Esophagus muscularis mucosa (tissue), 4 donors: ENCODE results near the gene POLH. TPM values are rescaled to one million over a fixed set of nuclear protein-coding genes. Genes with fewer than 3 reads are reported as not detected.
"Not testable (repeated sequence)": the region's sequence is repeated elsewhere in the genome, so short reads cannot be mapped to it uniquely, and the experiment has no call there.

ENCODE experiments used
- DNase-seq: peaks from one replicate; pipeline ENCODE4 v3.0.0-alpha.2; 2017; ENCODE audit errors: extremely low spot score
- H3K27ac ChIP-seq, 4 donors: fragments of 200-600 bp; sonication (generic); replicated peaks in 1 of 4; 1 replicate in 3 of 4; 2 replicates in 1 of 4; pipeline ENCODE4 v1.5.1; 2016 to 2019; ENCODE audit warnings: mild to moderate bottlenecking in 1 of 4
- H3K27me3 ChIP-seq, 4 donors: fragments of 200-600 bp; sonication (generic); one replicate each; pipeline versions ENCODE4 v1.5.1 to v1.6.0; 2016 to 2019
- H3K36me3 ChIP-seq, 4 donors: fragments of 200-600 bp; sonication (generic); one replicate each; pipeline ENCODE4 v1.5.1; 2016 to 2019
- H3K4me1 ChIP-seq, 4 donors: fragments of 200-600 bp; sonication (generic); one replicate each; pipeline ENCODE4 v1.5.1; 2016 to 2019
- H3K4me3 ChIP-seq, 4 donors: fragments of 200-600 bp; sonication (generic); 1 replicate in 2 of 4; 2 replicates in 2 of 4; pipeline ENCODE4 v1.5.1; 2016 to 2019; ENCODE audit warnings: mild to moderate bottlenecking in 4 of 4, moderate library complexity in 1 of 4
- H3K9me3 ChIP-seq, 4 donors: fragments of 200-600 bp; sonication (generic); 1 replicate in 3 of 4; 2 replicates in 1 of 4; pipeline ENCODE4 v1.5.1; 2016 to 2019
- CTCF ChIP-seq, 3 experiments: fragments of 200-600 bp in 2 of 3; fragments of 450-650 bp in 1 of 3; sonication (generic) in 2 of 3; IDR thresholded peaks; one replicate each; pipeline ENCODE4 v1.5.1; 2017 to 2019; ENCODE audit warnings: antibody characterized with exemption in 3 of 3, mild to moderate bottlenecking in 2 of 3, moderate library complexity in 1 of 3
- EP300 ChIP-seq: sonication (generic); formaldehyde crosslinking; IDR thresholded peaks from one replicate; pipeline ENCODE4 v1.6.1; 2017; ENCODE audit warnings: antibody characterized with exemption
- POLR2A ChIP-seq: fragments of 450-650 bp; IDR thresholded peaks from one replicate; pipeline ENCODE4 v1.6.1; 2017; ENCODE audit warnings: antibody characterized with exemption, moderate library complexity, mild to moderate bottlenecking, low read depth
- POLR2AphosphoS5 ChIP-seq, 2 donors: sonication (generic); formaldehyde crosslinking; IDR thresholded peaks; one replicate each; pipeline ENCODE4 v1.6.1; 2017; ENCODE audit warnings: antibody characterized with exemption in 2 of 2
- WGBS: methylation state at CpG from one replicate; pipeline ENCODE4 v1.1.5; 2018; 5-methylcytosine and 5-hydroxymethylcytosine counted together
- intact Hi-C: fragments of 100-400 bp; cut with DNase I; formaldehyde crosslinking; loops from one replicate; pipeline ENCODE4 v1.15.1; 2023
- total RNA-seq, 4 donors: library from RNA; depleted of rRNA; stranded (reverse); fragments of >200 nt; gene quantifications; one replicate each; pipeline versions ENCODE4 v1.1.0 to v1.2.1, GENCODE V29; 2016

POLH gene
- total RNA-seq, 4 donors from 2014 or later: 6.1 to 9.6 (median 7.7) TPM

- WGBS: 2% methylated on average over 30 of the region's 46 CpGs
- H3K9me3 ChIP-seq: no peaks in the 10 kb centered on the region
- peaks cover 13 to 23% (median 22%) of the 10 kb centered on the region in 4 donors for H3K36me3 ChIP-seq
- TF ChIP-seq POLR2AphosphoS5 (IDR thresholded peaks at IDR 0.05): peak; percentile 84 to 94
- TF ChIP-seq EP300: no peak
- DNase-seq: peak; percentile 100
- H3K27ac ChIP-seq: peak within 1 kb of the TSS; percentile 91 to 98 (median 98)
- peak within 1 kb of the TSS; percentile 78 to 99 (median 86) for H3K4me3 ChIP-seq
- H3K27me3 ChIP-seq: no peaks in the 10 kb centered on the region
- peaks cover 22 to 37% (median 30%) of the 10 kb centered on the region in 4 donors for H3K4me1 ChIP-seq
- intact Hi-C loops: loop anchor here (5.0 kb wide), 1 partner anchor 143 kb away; the partner anchor contains the start of gene VEGFA
Measured at GRCh38 chr6:43629104-43629504, 53.1 kb downstream of the POLH start, which contains the start of gene GTPBP2. GTPBP2 (minus strand) TSS chr6:43629264; CDS start chr6:43629162, 102 bp downstream.

DNA sequence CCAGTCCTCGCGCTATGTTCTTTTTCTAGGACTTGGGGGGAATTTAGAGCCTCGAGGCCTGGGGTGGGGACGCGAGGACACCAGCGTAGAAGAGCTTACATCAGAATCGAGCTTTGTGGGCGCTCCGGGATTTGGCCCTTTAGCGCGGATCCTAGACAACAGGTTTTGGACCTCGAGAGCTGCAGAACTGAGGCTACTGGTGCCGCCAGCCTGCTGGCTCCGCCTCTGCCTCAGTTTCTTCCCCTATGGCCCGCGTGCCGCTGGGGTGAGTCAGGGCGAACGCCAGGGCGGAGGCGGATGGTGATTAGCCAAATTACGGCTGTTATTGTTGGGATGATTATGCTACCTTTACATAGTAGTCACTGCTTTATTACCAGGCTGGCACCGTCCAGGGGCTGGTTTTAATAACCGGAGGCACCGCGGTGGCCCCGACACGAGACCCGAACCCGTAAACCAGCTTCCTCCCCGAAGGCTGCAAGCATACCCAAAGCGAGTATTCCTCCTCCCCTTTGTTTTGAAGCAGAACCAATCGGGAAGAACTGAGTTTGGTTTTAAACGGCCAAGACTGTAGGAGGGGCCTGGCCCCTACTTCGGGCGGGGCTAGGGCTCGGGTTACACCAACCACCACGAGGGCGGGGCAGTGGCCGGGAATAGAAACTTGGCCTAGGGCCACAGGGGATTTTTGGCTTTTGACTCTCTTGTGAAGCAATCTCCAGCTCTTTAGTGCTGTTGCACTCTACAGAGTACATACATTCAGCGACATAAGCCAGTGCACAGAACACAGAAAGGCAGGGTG, 53.7 kb downstream of the POLH start:
- H3K27me3 ChIP-seq: no peaks in the 10 kb centered on the region
- DNase-seq: peak; percentile 99
- WGBS: 0% methylated on average over 8 of the region's 41 CpGs
- peak overlapping the region; percentile 78 to 99 (median 86) for H3K4me3 ChIP-seq
- intact Hi-C loops: loop anchor here (5.0 kb wide), 1 partner anchor 143 kb away; the partner anchor contains the start of gene VEGFA
- H3K36me3 ChIP-seq: peaks cover 9 to 17% (median 16%) of the 10 kb centered on the region in 4 donors
- peak overlapping the region; percentile 91 to 98 (median 98) for H3K27ac ChIP-seq
- peak; percentile 94 to 97 for TF ChIP-seq POLR2AphosphoS5 (IDR thresholded peaks at IDR 0.05)
- no peak for TF ChIP-seq POLR2A
- H3K4me1 ChIP-seq: peaks cover 22 to 37% (median 30%) of the 10 kb centered on the region in 4 donors
- H3K9me3 ChIP-seq: no peaks in the 10 kb centered on the region

- TF ChIP-seq EP300 (no peak), CTCF (IDR thresholded peaks at IDR 0.05) (no peak), POLR2AphosphoS5 (IDR thresholded peaks at IDR 0.05) (no peak), POLR2A (no peak)
- intact Hi-C loops: no loop called here
- no peak for DNase-seq
- H3K36me3 ChIP-seq: peaks cover 0 to 4% (median 2%) of the 10 kb centered on the region in 4 donors
- 87% methylated on average over 1 of the region's 1 CpG for WGBS
- H3K4me1 ChIP-seq: peaks cover 27 to 39% (median 38%) of the 10 kb centered on the region in 4 donors
- no peaks in the 10 kb centered on the region for H3K9me3 ChIP-seq
- H3K4me3 ChIP-seq: no peak overlapping the region
- peak overlapping the region; percentile 91 to 98 (median 98) for H3K27ac ChIP-seq
- no peaks in the 10 kb centered on the region for H3K27me3 ChIP-seq
Measured at GRCh38 chr6:43630980-43631619, 55.1 kb downstream of the POLH start.

DNA sequence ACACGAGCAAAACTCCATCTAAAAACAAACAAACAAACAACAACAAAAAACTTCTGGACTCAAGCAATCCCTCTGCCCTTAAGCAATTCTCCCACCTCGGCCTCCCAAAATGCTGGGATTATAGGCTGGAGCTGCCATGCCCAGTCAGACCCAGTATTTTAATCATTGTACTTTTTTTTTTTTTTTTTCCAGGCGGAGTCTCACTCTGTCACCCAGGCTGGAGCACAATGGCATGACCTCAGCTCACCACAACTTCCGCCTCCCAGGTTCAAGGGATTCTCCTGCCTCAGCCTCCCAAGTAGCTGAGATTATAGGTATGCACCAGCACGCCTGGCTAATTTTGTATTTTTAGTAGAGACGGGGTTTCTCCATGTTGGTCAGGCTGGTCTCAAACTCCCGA, 57.0 kb downstream of the POLH start:
- H3K9me3 ChIP-seq, H3K27me3 ChIP-seq, DNase-seq, intact Hi-C loops, H3K4me3 ChIP-seq, H3K27ac ChIP-seq: not testable (repeated sequence)
- 95% methylated on average over 7 of the region's 7 CpGs for WGBS
- peaks cover 0 to 15% (median 8%) of the 10 kb centered on the region in 4 donors for H3K36me3 ChIP-seq
- peaks cover 31 to 40% (median 39%) of the 10 kb centered on the region in 4 donors for H3K4me1 ChIP-seq

GRCh38 chr6:43634702-43635303, 58.8 kb downstream of the POLH start:
- Histone ChIP-seq H3K27me3 (no peaks in the 10 kb centered on the region), H3K9me3 (no peaks in the 10 kb centered on the region), H3K36me3 (peaks cover 1 to 28% (median 22%) of the 10 kb centered on the region in 4 donors), H3K27ac (peak overlapping the region; percentile 86 to 92 (median 89)), H3K4me1 (peaks cover 41 to 52% (median 51%) of the 10 kb centered on the region in 4 donors), H3K4me3 (peak overlapping the region in 1 of 4 donors; percentile 97)
- WGBS: 77% methylated on average over 9 of the region's 9 CpGs
- intact Hi-C loops: no loop called here
- TF ChIP-seq POLR2A (no peak), CTCF (IDR thresholded peaks at IDR 0.05) (no peak), EP300 (no peak), POLR2AphosphoS5 (IDR thresholded peaks at IDR 0.05) (no peak)
- DNase-seq: no peak
